Right lobe of liver (tissue), 6 donors: Measurements from ENCODE around the gene TMEM63C. TPM values are rescaled to one million over a fixed set of nuclear protein-coding genes. Genes with fewer than 3 reads are reported as not detected.

Experiments
- ATAC-seq, 4 donors: fragments of 200-7000 bp; cut with Tn5 transposase; one replicate each; pipeline ENCODE4 v1.9.1; 2020; ENCODE audit warnings: mild to moderate bottlenecking in 4 of 4, moderate library complexity in 4 of 4
- DNase-seq, 3 donors: peaks; one replicate each; pipeline ENCODE4 v3.0.0-alpha.2; 2020
- H3K27ac ChIP-seq, 3 donors: fragments of 200-600 bp; one replicate each; pipeline ENCODE4 v1.8.0; 2022
- H3K27me3 ChIP-seq, 2 donors: fragments of 200-600 bp; one replicate each; pipeline ENCODE4 v1.8.0; 2022
- H3K36me3 ChIP-seq, 4 donors: fragments of 200-600 bp; sonication (generic) in 1 of 4; one replicate each; pipeline versions ENCODE4 v1.5.1 to v1.8.0; 2017 to 2022; ENCODE audit warnings: control low read depth in 1 of 4
- H3K4me1 ChIP-seq, 4 donors: fragments of 200-600 bp; sonication (generic) in 1 of 4; one replicate each; pipeline versions ENCODE4 v1.5.1 to v1.8.0; 2017 to 2022; ENCODE audit warnings: control low read depth in 1 of 4
- H3K4me3 ChIP-seq, 3 donors: fragments of 200-600 bp; one replicate each; pipeline ENCODE4 v1.8.0; 2022
- H3K9me3 ChIP-seq, 4 donors: fragments of 200-600 bp; sonication (generic) in 1 of 4; one replicate each; pipeline versions ENCODE4 v1.5.1 to v1.8.0; 2017 to 2022; ENCODE audit warnings: control low read depth in 1 of 4
- CTCF ChIP-seq, 4 donors: fragments of 200-600 bp in 3 of 4; fragments of 450-650 bp in 1 of 4; IDR thresholded peaks; one replicate each; pipeline versions ENCODE4 v1.5.1 to v1.8.0; 2016 to 2022; ENCODE audit warnings: antibody characterized with exemption in 4 of 4, mild to moderate bottlenecking in 2 of 4
- POLR2A ChIP-seq: fragments of 450-650 bp; IDR thresholded peaks from one replicate; pipeline ENCODE4 v1.6.1; 2017; ENCODE audit warnings: antibody characterized with exemption, mild to moderate bottlenecking
- WGBS: methylation state at CpG from one replicate; pipeline ENCODE4 v1.1.6; 2018; ENCODE audit warnings: low coverage, low lambda C conversion rate; ENCODE audit not compliant: insufficient coverage; ENCODE audit errors: missing lambda C conversion rate; 5-methylcytosine and 5-hydroxymethylcytosine counted together
- intact Hi-C, 2 donors: fragments of 100-400 bp; cut with DNase I; formaldehyde crosslinking; loops; one replicate each; pipeline versions ENCODE4 v1.11.2 to v1.14.1; 2022
- total RNA-seq, 6 experiments: library from RNA; depleted of rRNA in 2 of 6; stranded (reverse); fragments of >200 nt in 2 of 6; fragmentation: NEBNext Ultra II Directional in 3 of 6; extraction: Animal tissue kit (Norgen Biotek cat#: 25700) in 3 of 6; gene quantifications; one replicate each; pipeline versions ENCODE4 v1.1.0 to v1.2.4, GENCODE V29; 2016 to 2023
- donor health status: DM: no; HTN: yes; CAD: no.
- donor health status: DM: no; HTN: no; CAD: no.
- donor health status: DM: no; HTN: no; CAD: no.
- donor health status: DM: no; HTN: yes; CAD: no.
- donor health status: DM: no; HTN: yes; CAD: no.

The TMEM63C gene
- total RNA-seq, 6 experiments from 2014 or later, result 0.07 to 0.82 (median 0.15) TPM; not detected in 2

- TF ChIP-seq CTCF (IDR thresholded peaks at IDR 0.05), result no peak
- no peak for TF ChIP-seq POLR2A
- Histone ChIP-seq H3K4me3 (no peak overlapping the region), H3K27me3 (no peaks in the 10 kb centered on the region), H3K27ac (no peak overlapping the region), H3K36me3 (no peaks in the 10 kb centered on the region), H3K9me3 (no peaks in the 10 kb centered on the region), H3K4me1 (no peaks in the 10 kb centered on the region)
- intact Hi-C loops, result no loop called here
- DNase-seq (no peak), ATAC-seq (no peak)
- 46% methylated on average over 6 of the region's 6 CpGs for WGBS
Observed at GRCh38 chr14:77228056-77228455, 46.5 kb downstream of the TMEM63C start.

- WGBS, result 33% methylated on average over 1 of the region's 2 CpGs
- Histone ChIP-seq H3K4me3 (no peak overlapping the region), H3K27me3 (no peaks in the 10 kb centered on the region), H3K36me3 (no peaks in the 10 kb centered on the region), H3K27ac (no peak overlapping the region), H3K4me1 (no peaks in the 10 kb centered on the region), H3K9me3 (no peaks in the 10 kb centered on the region)
- TF ChIP-seq CTCF (IDR thresholded peaks at IDR 0.05) (no peak), POLR2A (no peak)
- no peak for DNase-seq
- no peak for ATAC-seq
- intact Hi-C loops, result no loop called here
Observed at GRCh38 chr14:77230914-77231313, 49.3 kb downstream of the TMEM63C start.

GRCh38 chr14:77231721-77232120 is 50.1 kb downstream of the TMEM63C start:
- no peak for ATAC-seq
- no peaks in the 10 kb centered on the region for H3K27me3 ChIP-seq
- WGBS, result 26% methylated on average over 2 of the region's 3 CpGs
- H3K4me1 ChIP-seq, result no peaks in the 10 kb centered on the region
- H3K27ac ChIP-seq, result no peak overlapping the region
- TF ChIP-seq CTCF (IDR thresholded peaks at IDR 0.05) (no peak), POLR2A (no peak)
- intact Hi-C loops, result no loop called here
- DNase-seq, result no peak
- no peaks in the 10 kb centered on the region for H3K36me3 ChIP-seq
- no peak overlapping the region for H3K4me3 ChIP-seq
- no peaks in the 10 kb centered on the region for H3K9me3 ChIP-seq

- Histone ChIP-seq H3K4me3 (no peak overlapping the region), H3K36me3 (no peaks in the 10 kb centered on the region), H3K4me1 (no peaks in the 10 kb centered on the region), H3K9me3 (no peaks in the 10 kb centered on the region), H3K27me3 (no peaks in the 10 kb centered on the region), H3K27ac (no peak overlapping the region)
- 60% methylated on average over 6 of the region's 7 CpGs for WGBS
- DNase-seq (no peak), ATAC-seq (no peak)
- TF ChIP-seq POLR2A, result no peak
- TF ChIP-seq CTCF (IDR thresholded peaks at IDR 0.05), result no peak
- intact Hi-C loops, result no loop called here
Observed at GRCh38 chr14:77236814-77237213, 55.2 kb downstream of the TMEM63C start.

- Histone ChIP-seq H3K27me3 (no peaks in the 10 kb centered on the region), H3K4me1 (no peaks in the 10 kb centered on the region), H3K36me3 (no peaks in the 10 kb centered on the region), H3K4me3 (no peak overlapping the region), H3K9me3 (no peaks in the 10 kb centered on the region), H3K27ac (no peak overlapping the region)
- intact Hi-C loops, result no loop called here
- ATAC-seq, result no peak
- WGBS, result 20% methylated on average over 1 of the region's 3 CpGs
- TF ChIP-seq POLR2A (no peak), CTCF (IDR thresholded peaks at IDR 0.05) (no peak)
- no peak for DNase-seq
Observed at GRCh38 chr14:77238356-77238755, 56.8 kb downstream of the TMEM63C start.
